DMS153 (cell line): ENCODE results near the gene FUT2.
"Not testable (repeated sequence)": the region's sequence is repeated elsewhere in the genome, so short reads cannot be mapped to it uniquely, and the experiment has no call there.

Experiments used
- DNase-seq: peaks from one replicate; lab custom pipeline; 2025; lab: John Stamatoyannopoulos, UW

Gene FUT2

DNA sequence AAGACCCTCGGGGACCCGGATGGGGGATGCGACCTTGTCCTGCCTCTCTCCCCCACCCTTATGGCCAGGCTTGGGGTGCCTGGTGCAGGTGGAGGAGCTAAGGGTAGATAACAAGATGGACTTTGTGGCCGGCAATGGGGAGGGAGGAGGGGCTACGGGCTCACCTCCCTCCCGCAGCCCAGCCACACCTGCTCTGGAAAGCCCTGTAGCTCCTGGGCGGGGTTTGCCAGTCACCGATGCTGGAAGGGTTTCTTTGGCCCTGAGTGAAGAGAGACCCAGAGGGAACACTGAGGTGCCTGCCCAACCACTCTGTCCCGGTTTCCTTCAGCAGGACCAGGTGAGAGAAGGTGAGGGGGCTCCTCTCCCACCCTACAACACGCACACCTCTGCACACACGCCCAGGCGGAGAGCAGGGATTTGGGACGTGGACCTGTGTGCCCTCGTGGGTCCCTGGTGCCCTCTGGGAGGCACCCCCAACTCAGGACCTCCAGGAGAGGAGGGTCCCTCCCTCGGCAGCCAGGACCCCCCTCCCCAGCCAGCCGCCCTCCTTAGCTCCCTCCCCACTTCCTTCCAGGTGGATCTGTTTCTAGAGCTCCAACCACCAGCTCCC, at the start of gene FUT2:
Gene FUT2, plus strand, starts transcription at position 229 of the 610 bp plus-strand sequence. CDS start 6,986 bp downstream, outside the sequence.
- DNase-seq: peak; percentile 62

- DNase-seq: no peak
These were observed 49.6 kb upstream of the FUT2 start, which contains the start of gene CA11 for GRCh38 chr19:48646001-48646721. Gene CA11 (minus strand): TSS chr19:48646187. CDS start chr19:48645632, 555 bp downstream.

DNA sequence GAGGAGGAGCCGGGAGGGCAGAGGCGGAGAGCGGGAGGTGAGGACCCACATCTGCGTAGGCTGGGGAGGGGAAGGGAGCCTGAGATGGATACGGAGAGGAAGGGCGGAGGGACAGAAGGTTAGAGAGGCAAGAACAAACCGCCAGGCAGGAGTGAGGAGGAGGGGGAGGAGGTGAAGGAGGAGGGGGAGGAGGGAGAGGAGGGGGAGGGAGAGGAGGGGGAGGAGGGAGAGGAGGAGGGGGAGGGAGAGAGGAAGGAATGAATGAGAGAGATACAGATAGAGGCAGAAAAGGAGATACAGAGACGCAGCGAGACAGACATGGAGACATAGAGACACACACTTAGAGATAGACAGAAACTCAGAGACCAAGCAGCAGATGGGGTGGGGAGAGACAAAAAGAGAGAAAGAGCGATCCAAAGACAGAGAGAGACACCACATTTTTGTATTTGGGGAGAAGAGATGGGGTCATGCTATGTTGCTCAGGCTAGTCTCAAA, 49.0 kb upstream of the FUT2 start:
- peak; percentile 85 for DNase-seq

DNA sequence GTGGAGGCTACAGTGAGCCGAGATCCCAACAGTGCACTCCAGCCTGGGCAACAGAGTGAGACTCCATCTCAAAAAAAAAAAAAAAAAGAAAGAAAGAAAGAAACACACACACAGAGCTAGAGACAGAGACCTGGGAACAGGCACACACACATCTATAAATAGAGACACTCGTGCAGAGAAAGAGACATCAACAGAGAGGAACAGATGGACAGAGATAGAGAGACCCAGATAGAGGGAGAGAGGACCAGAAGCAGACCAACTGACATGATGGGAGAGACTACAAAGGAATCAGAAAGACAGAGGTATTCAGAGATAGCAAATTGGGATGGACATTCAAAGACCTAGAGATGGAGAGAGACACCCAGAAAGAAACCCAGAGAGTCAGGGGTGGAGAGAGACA, 47.6 kb upstream of the FUT2 start:
- no peak for DNase-seq

DNA sequence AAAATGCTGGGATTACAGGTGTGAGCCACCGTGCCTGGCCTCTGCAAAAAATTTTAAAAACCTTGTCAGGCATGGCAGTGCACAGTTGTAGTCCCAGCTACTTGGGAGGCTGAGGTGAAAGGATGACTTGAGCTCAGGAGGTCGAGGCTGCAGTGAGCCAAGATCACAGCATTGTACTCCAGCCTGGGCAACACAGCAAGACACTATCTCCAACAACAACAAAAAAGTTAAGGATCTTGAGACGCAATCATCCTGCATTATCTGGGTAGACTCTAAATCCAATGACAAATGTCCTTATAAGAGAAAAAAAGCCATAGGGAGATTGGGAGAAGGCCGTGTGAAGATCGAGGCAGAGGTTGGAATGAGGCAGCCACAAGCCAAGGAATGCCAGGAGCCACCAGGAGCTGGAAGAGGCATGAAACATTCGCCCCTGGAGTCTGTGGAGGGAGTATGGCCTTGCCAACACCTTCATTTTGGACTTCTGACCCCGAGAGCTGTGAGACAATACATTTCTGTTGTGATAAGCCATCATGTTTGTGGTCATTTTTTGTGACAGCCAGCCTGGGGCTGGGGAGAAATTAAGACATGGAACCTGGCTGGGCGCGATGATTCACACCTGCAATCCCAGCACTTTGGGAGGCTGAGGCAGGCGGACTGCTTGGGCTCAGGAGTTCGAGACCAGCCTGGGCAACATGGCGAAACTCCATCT, 44.6 kb upstream of the FUT2 start:
- DNase-seq: no peak

GRCh38 chr19:48651683-48652048, 44.1 kb upstream of the FUT2 start:
- no peak for DNase-seq

DNA sequence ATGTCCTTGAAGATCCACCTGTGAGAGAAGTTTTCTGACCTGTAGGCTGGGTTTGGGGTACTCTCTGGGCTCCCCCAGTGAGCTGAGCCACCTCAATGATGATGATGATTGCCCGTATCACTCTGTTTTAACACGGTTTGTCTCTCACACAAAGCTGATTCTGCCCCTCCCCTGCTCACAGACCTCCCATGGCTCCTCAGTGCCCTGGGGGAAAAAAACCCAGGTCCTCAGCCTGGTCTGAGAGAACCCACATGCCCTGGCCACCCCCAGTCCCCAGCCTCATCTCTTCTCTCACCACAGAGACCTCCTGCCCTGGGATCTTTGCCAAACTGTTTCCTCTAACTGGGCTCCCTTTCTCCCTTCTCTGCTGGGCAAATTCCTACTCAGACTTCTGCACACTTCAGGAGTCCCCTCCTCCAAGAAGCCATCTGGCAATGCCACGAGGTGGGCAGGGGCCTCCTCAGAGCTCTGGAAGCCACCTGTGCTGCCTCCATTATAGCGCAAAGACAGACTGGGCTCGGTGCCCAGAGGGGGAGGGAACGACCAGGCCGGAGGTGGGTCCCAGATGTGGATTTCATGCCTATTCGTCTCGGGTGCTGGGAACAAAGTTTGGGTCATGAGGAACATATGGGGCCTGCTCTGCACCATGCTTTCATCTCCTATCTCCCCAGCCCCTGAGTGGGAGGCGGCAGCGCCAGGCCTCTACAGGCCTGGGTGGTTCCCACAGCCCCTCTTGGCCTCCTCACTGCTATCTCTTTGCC, 41.3 kb upstream of the FUT2 start:
- DNase-seq: no peak

DNA sequence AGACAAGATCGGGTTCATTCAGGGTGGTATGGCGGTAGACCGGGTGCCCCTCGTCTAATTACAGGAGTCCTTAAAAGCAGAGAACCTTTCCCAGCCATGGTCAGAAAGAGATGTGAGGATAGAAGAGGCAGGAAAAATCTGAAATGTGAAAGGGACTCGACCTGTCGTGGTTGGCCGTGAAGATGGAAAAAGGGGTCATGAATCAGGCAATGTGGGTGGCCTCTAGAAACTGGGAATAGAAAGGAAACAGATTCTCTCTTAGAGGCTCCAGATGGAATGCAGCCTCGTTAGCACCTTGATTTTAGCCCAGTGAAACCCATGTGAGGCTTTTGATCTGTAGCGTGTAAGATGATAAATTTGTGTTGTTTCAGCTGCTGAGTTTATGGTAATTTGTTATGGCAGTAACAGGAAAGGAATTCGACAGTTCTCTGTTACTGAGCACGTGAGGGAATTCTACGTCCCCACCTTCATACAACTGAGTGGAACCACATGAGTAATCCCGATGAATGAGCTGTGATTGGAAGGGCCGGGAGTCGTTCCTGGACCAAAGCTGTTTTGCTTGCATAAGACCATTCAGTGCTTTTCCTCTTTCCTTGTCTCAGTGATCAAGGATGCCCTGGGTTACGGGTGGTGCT, 38.8 kb upstream of the FUT2 start:
- no peak for DNase-seq

- not testable (repeated sequence) for DNase-seq
These were observed 37.9 kb upstream of the FUT2 start for GRCh38 chr19:48657828-48658227.

- DNase-seq: no peak
These were observed 37.3 kb upstream of the FUT2 start for GRCh38 chr19:48658483-48658882.

GRCh38 chr19:48659768-48660167, 36.0 kb upstream of the FUT2 start:
- peak; percentile 57 for DNase-seq

DNA sequence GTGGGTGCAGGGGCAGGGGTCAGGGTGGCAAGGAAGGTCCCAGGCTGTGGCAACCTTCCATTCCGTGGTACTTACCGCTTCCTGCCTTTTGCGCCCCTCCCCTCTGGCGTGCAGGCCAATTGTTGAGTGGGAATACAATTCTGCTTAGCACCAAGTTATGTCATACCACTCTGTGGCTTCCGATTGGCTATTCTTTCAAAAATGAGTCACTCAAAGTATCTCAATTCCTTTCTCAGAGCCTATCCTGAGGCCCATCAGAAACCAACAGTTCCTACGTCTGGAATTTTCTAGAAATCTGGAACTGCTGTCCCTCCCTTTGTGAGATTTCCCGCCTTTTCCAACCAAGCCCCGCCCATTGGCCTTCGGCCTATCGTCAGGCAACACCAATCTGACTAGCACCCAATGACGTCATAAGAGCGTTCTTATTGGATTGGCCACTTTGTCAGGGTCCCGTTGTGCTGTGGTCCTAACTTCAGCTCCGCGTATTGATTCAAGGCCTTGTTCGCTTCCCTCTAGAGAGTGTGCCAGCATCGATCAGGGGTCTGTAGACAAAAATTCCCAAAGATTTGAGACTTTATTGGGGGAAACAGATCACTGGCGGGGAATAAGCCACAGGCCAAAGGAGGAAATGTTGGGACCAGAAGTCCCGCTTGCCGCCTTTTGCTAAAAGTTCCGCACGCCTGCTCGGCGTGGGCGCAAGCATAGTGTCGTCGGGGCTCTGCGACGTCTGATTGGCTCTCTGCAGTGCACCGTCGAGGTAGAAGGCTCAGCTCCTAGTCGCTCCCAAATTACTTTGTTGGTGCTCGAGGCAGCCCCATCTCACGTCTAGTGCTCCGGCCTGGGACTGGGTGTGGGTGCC, 34.7 kb upstream of the FUT2 start:
- DNase-seq: peak; percentile 93

- DNase-seq: no peak
These were observed 34.1 kb upstream of the FUT2 start for GRCh38 chr19:48661711-48662090.

DNA sequence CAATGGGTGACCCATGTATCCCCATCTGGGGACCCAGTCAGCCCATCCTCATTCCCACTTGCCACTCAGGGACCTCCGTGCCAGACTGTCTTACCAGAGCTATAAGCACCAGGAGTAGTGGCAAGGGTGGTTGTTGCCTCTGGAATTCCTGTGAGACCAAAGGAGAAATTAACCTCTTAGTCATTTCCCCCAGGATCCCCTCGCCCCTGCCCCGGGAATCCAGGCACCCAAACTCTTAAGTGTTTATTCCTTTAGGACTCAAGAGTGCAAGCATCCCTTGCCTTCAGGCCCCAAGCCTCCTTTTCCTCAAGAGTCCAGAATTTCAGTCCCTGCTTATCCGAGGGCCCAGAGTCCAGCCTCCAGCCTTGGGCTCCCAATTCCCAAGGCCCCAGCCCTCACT, 32.1 kb upstream of the FUT2 start:
- no peak for DNase-seq

- no peak for DNase-seq
These were observed 31.3 kb upstream of the FUT2 start for GRCh38 chr19:48664476-48664875.

- DNase-seq: no peak
These were observed 30.0 kb upstream of the FUT2 start for GRCh38 chr19:48665786-48666185.

GRCh38 chr19:48668332-48668731, 27.4 kb upstream of the FUT2 start:
- no peak for DNase-seq

DNA sequence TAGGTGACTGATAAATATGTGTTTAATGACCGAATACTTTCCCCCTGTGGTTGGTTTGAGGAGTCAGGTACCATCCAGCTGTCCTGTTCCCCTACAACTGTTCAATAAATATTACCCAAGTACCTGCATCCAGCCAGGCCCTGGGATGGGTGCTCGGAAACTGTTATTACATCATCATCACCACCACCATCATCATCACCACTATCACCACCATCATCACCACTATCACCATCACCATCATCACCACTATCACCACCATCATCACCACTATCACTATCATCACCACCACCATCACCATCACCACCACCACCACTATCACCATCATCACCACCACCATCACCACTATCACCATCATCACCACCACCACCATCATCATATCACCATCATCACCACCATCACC, 27.0 kb upstream of the FUT2 start:
- DNase-seq: no peak

DNA sequence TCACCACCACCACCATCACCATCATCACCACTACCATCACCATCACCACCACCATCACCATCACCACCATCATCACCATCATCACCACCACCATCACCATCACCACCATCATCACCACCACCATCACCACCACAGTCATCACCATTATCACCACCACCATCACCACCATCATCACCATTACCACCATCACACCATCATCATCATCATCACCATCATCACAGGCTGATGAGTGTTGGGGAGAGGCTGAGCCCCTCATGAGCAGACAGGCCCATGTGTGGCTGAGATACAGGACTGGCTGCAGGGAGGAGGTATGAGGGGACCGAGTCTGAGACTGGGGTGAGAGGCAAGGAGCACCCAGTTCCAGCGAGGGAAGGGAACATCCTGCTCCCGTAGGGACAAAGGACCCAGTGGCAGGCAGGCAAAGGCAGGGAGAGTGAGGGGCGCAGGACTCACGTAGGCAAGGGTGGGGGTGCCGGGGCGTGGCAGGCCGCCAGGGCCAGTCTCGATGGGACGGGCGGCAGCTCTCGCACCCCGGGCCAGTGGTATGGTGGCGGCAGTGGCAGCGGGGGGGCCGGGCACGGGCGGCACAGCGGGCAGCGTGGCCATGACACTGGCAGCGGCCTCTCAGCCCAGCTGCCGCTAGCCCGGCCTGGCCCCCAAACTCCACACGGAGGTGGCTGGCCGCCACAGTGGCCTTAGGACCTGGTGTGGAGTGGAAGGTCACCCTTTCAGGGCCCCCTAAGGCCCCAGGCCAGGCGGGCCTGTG, 25.7 kb upstream of the FUT2 start:
- DNase-seq: no peak
